ENCODE data around the gene PLSCR4.

Gene PLSCR4

GRCh38 chr3:146195030-146195429 is 55.9 kb downstream of the PLSCR4 start:
- no peak for DNase-seq (ENCODE audit: low read depth in 2 of 2)

- DNase-seq (ENCODE audit: low read depth in 2 of 2), result no peak
Observed at GRCh38 chr3:146191051-146191450, 59.9 kb downstream of the PLSCR4 start.

- DNase-seq (ENCODE audit: low read depth in 2 of 2), result no peak
Observed at GRCh38 chr3:146189519-146190173, 61.3 kb downstream of the PLSCR4 start.

GRCh38 chr3:146187334-146187950 is 63.5 kb downstream of the PLSCR4 start:
- no peak for DNase-seq (ENCODE audit: low read depth in 2 of 2)

GRCh38 chr3:146184241-146185015 is 66.5 kb downstream of the PLSCR4 start:
- DNase-seq (ENCODE audit: low read depth in 2 of 2), result no peak

- DNase-seq (ENCODE audit: low read depth in 2 of 2), result no peak
Observed at GRCh38 chr3:146181216-146181615, 69.7 kb downstream of the PLSCR4 start.

- DNase-seq (ENCODE audit: low read depth in 2 of 2), result no peak
Observed at GRCh38 chr3:146180376-146180775, 70.5 kb downstream of the PLSCR4 start.

- DNase-seq (ENCODE audit: low read depth in 2 of 2), result no peak
Observed at GRCh38 chr3:146178006-146178689, 72.8 kb downstream of the PLSCR4 start.

- no peak for DNase-seq (ENCODE audit: low read depth in 2 of 2)
Observed at GRCh38 chr3:146177519-146177918, 73.4 kb downstream of the PLSCR4 start.

- no peak for DNase-seq (ENCODE audit: low read depth in 2 of 2)
Observed at GRCh38 chr3:146177072-146177471, 73.8 kb downstream of the PLSCR4 start.

GRCh38 chr3:146172586-146172985 is 78.3 kb downstream of the PLSCR4 start:
- DNase-seq (ENCODE audit: low read depth in 2 of 2), result no peak

- DNase-seq (ENCODE audit: low read depth in 2 of 2), result no peak
Observed at GRCh38 chr3:146170591-146170990, 80.3 kb downstream of the PLSCR4 start.

GRCh38 chr3:146169891-146170290 is 81.0 kb downstream of the PLSCR4 start:
- no peak for DNase-seq (ENCODE audit: low read depth in 2 of 2)

GRCh38 chr3:146166826-146167225 is 84.1 kb downstream of the PLSCR4 start:
- no peak for DNase-seq (ENCODE audit: low read depth in 2 of 2)

GRCh38 chr3:146166415-146166821 is 84.5 kb downstream of the PLSCR4 start:
- DNase-seq (ENCODE audit: low read depth in 2 of 2), result no peak

GRCh38 chr3:146165877-146166276 is 85.0 kb downstream of the PLSCR4 start:
- DNase-seq (ENCODE audit: low read depth in 2 of 2), result no peak

- no peak for DNase-seq (ENCODE audit: low read depth in 2 of 2)
Observed at GRCh38 chr3:146164971-146165769, 85.7 kb downstream of the PLSCR4 start.

GRCh38 chr3:146164506-146164905 is 86.4 kb downstream of the PLSCR4 start:
- DNase-seq (ENCODE audit: low read depth in 2 of 2), result no peak

GRCh38 chr3:146164071-146164470 is 86.8 kb downstream of the PLSCR4 start:
- DNase-seq (ENCODE audit: low read depth in 2 of 2), result no peak

GRCh38 chr3:146163584-146163983 is 87.3 kb downstream of the PLSCR4 start:
- no peak for DNase-seq (ENCODE audit: low read depth in 2 of 2)

- no peak for DNase-seq (ENCODE audit: low read depth in 2 of 2)
Observed at GRCh38 chr3:146162561-146162960, 88.3 kb downstream of the PLSCR4 start.

GRCh38 chr3:146161663-146162002 is 89.3 kb downstream of the PLSCR4 start:
- no peak for DNase-seq (ENCODE audit: low read depth in 2 of 2)
